Ascending aorta (tissue), 2 donors: Measurements from ENCODE around the gene LAMTOR5. TPM values are rescaled to one million over a fixed set of nuclear protein-coding genes. Genes with fewer than 3 reads are reported as not detected.

Experiments
- DNase-seq, 2 donors: peaks; one replicate each; pipeline ENCODE4 v3.0.0-alpha.2; 2019; ENCODE audit warnings: low spot score in 2 of 2
- H3K27ac ChIP-seq, 2 donors: fragments of 200-600 bp; sonication (generic); one replicate each; pipeline ENCODE4 v1.5.1; 2016 to 2017; ENCODE audit warnings: mild to moderate bottlenecking in 1 of 2
- H3K27me3 ChIP-seq: fragments of 200-600 bp; sonication (generic); one replicate; pipeline ENCODE4 v1.5.1; 2017
- H3K36me3 ChIP-seq, 2 donors: fragments of 200-600 bp; sonication (generic); one replicate each; pipeline ENCODE4 v1.5.1; 2016
- H3K4me1 ChIP-seq, 2 donors: fragments of 200-600 bp; sonication (generic); one replicate each; pipeline ENCODE4 v1.5.1; 2016 to 2017; ENCODE audit warnings: mild to moderate bottlenecking in 1 of 2
- H3K4me3 ChIP-seq, 2 donors: fragments of 200-600 bp; sonication (generic); one replicate each; pipeline ENCODE4 v1.5.1; 2016 to 2017; ENCODE audit warnings: mild to moderate bottlenecking in 1 of 2
- H3K9me3 ChIP-seq, 2 donors: fragments of 200-600 bp; sonication (generic); one replicate each; pipeline ENCODE4 v1.5.1; 2016
- intact Hi-C: fragments of 100-400 bp; cut with DNase I; formaldehyde crosslinking; loops from one replicate; pipeline ENCODE4 v1.15.1; 2023
- total RNA-seq: library from RNA; depleted of rRNA; stranded (reverse); fragments of >200 nt; gene quantifications from one replicate; pipeline ENCODE4 v1.1.0, GENCODE V29; 2016
- TF ChIP-seq, protein P1 (sequence below), 3 experiments: fragments of 200-600 bp in 2 of 3; fragments of 450-650 bp in 1 of 3; sonication (generic) in 2 of 3; IDR thresholded peaks; one replicate each; pipeline ENCODE4 v1.5.1; 2016 to 2019; ENCODE audit warnings: antibody characterized with exemption in 3 of 3, mild to moderate bottlenecking in 1 of 3, moderate library complexity in 1 of 3

The LAMTOR5 gene
- total RNA-seq, 1 donor from 2014 or later, result 21.7 TPM

- no peak overlapping the region for H3K27ac ChIP-seq
- peaks cover 11 to 33% of the 10 kb centered on the region in 2 donors for H3K36me3 ChIP-seq
- no peaks in the 10 kb centered on the region for H3K9me3 ChIP-seq
- intact Hi-C loops, result no loop called here
- TF ChIP-seq, protein P1, sequence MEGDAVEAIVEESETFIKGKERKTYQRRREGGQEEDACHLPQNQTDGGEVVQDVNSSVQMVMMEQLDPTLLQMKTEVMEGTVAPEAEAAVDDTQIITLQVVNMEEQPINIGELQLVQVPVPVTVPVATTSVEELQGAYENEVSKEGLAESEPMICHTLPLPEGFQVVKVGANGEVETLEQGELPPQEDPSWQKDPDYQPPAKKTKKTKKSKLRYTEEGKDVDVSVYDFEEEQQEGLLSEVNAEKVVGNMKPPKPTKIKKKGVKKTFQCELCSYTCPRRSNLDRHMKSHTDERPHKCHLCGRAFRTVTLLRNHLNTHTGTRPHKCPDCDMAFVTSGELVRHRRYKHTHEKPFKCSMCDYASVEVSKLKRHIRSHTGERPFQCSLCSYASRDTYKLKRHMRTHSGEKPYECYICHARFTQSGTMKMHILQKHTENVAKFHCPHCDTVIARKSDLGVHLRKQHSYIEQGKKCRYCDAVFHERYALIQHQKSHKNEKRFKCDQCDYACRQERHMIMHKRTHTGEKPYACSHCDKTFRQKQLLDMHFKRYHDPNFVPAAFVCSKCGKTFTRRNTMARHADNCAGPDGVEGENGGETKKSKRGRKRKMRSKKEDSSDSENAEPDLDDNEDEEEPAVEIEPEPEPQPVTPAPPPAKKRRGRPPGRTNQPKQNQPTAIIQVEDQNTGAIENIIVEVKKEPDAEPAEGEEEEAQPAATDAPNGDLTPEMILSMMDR (IDR thresholded peaks at IDR 0.05), result no peak
- no peaks in the 10 kb centered on the region for H3K27me3 ChIP-seq
- no peaks in the 10 kb centered on the region for H3K4me1 ChIP-seq
- no peak overlapping the region for H3K4me3 ChIP-seq
- DNase-seq, result no peak
Measured at GRCh38 chr1:110361856-110362255, 45.6 kb downstream of the LAMTOR5 start.

DNA sequence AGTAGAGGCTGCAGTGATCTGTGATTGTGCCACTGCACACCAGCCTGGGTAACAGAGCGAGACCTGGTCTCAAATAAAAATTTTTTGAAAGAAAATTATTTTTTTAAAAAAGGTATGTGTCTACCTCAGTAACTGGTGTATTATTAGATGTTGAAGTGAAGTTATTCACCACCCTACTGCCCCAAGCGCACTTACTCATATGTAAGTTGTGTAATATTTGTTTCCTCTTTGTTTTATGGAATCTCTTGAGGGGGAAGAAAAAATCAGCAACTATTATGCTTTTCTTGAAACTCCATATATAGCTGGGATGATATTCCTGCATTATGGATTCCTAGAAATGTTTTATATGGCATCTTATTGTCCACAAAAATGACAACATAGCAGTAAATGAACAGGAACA is 47.1 kb downstream of the LAMTOR5 start:
- Histone ChIP-seq H3K9me3 (no peaks in the 10 kb centered on the region), H3K36me3 (peaks cover 11 to 32% of the 10 kb centered on the region in 2 donors), H3K4me3 (no peak overlapping the region), H3K27me3 (no peaks in the 10 kb centered on the region), H3K27ac (no peak overlapping the region), H3K4me1 (no peaks in the 10 kb centered on the region)
- TF ChIP-seq, protein P1 (IDR thresholded peaks at IDR 0.05), result no peak
- intact Hi-C loops, result no loop called here
- no peak for DNase-seq

DNA sequence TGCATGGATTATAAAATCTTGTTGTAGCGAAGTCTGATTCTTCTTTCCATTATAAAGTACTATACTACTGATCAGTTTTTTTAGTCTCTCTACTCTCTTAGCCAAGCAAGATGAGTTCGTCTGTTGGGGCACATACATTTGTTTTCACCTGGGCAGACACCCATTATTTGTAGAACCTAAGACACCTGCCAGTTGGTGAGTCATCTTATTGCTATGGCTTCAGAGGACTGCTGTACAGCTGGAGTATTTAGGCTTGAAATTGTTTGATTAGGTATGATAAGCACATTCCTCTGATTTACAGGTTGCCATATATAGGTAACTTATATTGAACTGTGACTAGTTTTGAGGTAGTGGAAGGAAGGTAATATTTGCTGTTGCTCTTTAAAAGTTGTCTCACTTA is 51.1 kb downstream of the LAMTOR5 start:
- no peaks in the 10 kb centered on the region for H3K27me3 ChIP-seq
- TF ChIP-seq, protein P1 (IDR thresholded peaks at IDR 0.05), result no peak
- no peak overlapping the region for H3K27ac ChIP-seq
- intact Hi-C loops, result no loop called here
- H3K4me3 ChIP-seq, result no peak overlapping the region
- H3K36me3 ChIP-seq, result peaks cover 0 to 12% of the 10 kb centered on the region in 2 donors
- H3K4me1 ChIP-seq, result peaks cover 0 to 2% of the 10 kb centered on the region in 2 donors
- no peak for DNase-seq
- no peaks in the 10 kb centered on the region for H3K9me3 ChIP-seq

DNA sequence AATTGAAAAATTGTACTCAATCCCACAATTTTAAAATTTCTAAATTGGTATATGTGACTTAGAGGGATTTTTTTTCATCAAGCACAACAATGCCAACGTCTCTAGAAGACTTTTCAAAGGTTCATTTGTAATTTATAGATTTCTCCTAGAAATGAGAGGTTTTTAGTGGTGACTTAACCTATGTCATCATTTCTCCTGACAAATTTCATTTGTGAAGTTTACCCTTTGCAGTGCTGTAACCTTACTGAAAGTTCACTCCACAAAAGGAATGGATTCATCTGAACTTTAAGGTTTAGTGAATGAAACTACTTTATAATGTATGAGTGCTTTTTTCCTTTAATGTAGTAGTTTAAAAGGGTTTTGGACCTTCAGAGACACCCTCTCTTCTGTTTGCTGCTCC is 52.2 kb downstream of the LAMTOR5 start:
- Histone ChIP-seq H3K9me3 (no peaks in the 10 kb centered on the region), H3K4me3 (no peak overlapping the region), H3K4me1 (peaks cover 0 to 2% of the 10 kb centered on the region in 2 donors), H3K27ac (no peak overlapping the region), H3K27me3 (no peaks in the 10 kb centered on the region), H3K36me3 (peaks cover 0 to 12% of the 10 kb centered on the region in 2 donors)
- intact Hi-C loops, result no loop called here
- TF ChIP-seq, protein P1 (IDR thresholded peaks at IDR 0.05), result no peak
- DNase-seq, result no peak

Other genes starting within 250 kb of the LAMTOR5 start
- 8.4 TPM for gene KCNC4, start 197.4 kb downstream of the LAMTOR5 start, total RNA-seq
- 13.6 TPM for gene RBM15, start 68.3 kb downstream of the LAMTOR5 start, total RNA-seq
- 5.6 TPM for gene SLC16A4, start 16.7 kb downstream of the LAMTOR5 start, total RNA-seq
- not detected for gene PROK1, start 43.5 kb upstream of the LAMTOR5 start, total RNA-seq
- gene KCNA10, start 111.5 kb upstream of the LAMTOR5 start, total RNA-seq, result not detected
- 9.4 TPM for gene KCNA2, start 198.7 kb upstream of the LAMTOR5 start, total RNA-seq